ENCODE results near the gene CD1E.
"Not testable (repeated sequence)": the region's sequence is repeated elsewhere in the genome, so short reads cannot be mapped to it uniquely, and the experiment has no call there.

The CD1E gene

DNA sequence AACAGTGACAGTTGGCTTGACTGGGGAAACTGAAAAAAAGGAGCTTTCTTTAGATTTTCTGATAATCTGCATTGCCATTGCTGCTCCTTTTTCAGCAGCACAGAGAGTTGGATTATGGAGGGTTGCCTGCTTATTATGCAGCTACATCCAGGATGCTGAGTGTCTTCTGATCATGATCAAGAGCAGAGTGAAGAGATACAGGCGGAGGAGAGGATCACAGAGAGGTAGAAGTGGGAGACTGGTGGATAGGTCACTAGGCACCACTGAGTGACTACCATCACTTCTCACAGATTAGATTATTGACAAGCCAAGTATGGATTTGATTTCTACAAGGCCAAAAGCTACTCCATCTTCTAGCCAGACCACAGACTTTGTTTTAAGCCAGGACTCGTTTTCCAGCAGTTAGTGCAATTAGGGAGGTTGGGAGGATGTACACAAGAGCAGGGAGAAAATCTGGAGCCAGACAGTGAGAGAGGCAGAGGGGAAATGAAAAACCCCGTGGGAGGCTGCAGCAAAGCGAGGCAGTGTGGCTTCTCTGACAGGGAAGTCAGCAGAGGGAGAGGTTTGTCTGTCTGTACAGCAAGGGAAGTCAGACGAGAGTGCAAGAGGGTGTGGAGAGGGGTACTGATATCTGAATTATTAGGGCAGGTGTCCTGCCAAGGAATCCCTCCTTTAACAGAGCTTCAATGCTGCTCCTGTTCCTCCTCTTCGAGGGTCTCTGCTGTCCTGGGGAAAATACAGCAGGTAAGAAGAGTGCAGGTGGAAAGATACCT is at the start of gene CD1E:
Gene CD1E, plus strand, starts transcription at position 592 of the 773 bp plus-strand sequence. Its CDS starts 95 bp downstream, at position 687.
- in situ Hi-C loops (cut with MboI; ENCODE audit: low sequenced_read_pairs): no loop called here

DNA sequence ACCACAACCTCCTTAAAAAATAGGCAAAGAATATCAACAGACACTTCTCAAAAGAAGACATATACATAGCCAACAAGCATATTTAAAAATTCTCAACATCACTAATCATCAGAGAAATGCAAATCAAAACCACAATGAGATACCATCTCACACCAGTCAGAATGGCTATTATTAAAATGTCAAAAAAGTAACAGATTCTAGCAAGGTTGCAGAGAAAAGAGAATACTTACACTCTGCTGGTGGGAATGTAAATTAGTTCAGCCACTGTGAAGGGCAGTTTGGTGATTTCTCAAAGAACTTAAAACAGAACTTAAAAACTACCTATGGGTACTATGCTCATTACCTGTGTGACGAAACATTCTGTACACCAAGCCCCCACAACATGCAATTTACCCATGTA is 43.1 kb upstream of the CD1E start:
- in situ Hi-C loops (cut with MboI; ENCODE audit: low sequenced_read_pairs): no loop called here

GRCh38 chr1:158311066-158311465 is 42.6 kb upstream of the CD1E start:
- in situ Hi-C loops (cut with MboI; ENCODE audit: low sequenced_read_pairs): no loop called here

DNA sequence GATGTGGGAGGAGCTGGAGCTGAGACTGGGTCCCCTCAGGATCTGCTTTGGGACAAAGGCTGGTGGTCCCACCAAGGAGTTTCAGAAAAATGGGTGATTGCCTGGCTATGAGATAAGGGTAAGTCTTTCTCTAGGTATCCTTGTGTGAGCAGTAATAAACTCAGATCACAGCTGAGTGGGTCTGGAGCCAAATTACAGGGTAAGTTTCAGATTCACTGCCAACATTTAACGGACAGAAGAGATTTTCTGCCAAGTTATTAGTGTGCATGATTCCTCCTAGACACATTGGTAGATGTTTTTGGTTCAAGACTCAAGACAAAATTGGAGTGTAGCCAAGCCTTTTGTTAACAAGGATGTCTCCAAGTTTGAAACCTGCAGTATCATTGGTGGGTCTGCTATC is 29.8 kb upstream of the CD1E start:
- in situ Hi-C loops (cut with MboI; ENCODE audit: low sequenced_read_pairs): no loop called here

GRCh38 chr1:158324395-158324794 is 29.3 kb upstream of the CD1E start:
- in situ Hi-C loops (cut with MboI; ENCODE audit: low sequenced_read_pairs): no loop called here

DNA sequence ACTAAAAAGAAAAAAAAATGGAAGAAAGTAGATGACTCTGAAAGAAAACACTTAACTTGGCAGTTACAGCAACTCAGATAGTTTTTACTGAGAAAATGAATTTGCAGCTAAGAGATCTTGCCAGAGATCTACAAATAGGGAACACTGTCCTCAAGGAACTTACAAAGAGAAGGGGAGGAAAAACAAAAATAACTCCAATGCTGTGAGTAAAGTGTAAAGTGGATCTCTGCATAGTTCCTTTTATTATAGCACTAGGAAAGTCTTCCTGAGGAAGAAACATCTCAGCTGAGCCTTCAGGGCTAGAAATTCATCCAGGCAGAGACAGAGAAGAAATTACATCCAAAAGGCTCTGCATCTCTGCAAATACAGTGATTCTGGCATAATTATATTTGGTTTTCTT is 26.2 kb upstream of the CD1E start:
- in situ Hi-C loops (cut with MboI; ENCODE audit: low sequenced_read_pairs): no loop called here

GRCh38 chr1:158328426-158328825 is 25.3 kb upstream of the CD1E start:
- in situ Hi-C loops (cut with MboI; ENCODE audit: low sequenced_read_pairs): no loop called here

DNA sequence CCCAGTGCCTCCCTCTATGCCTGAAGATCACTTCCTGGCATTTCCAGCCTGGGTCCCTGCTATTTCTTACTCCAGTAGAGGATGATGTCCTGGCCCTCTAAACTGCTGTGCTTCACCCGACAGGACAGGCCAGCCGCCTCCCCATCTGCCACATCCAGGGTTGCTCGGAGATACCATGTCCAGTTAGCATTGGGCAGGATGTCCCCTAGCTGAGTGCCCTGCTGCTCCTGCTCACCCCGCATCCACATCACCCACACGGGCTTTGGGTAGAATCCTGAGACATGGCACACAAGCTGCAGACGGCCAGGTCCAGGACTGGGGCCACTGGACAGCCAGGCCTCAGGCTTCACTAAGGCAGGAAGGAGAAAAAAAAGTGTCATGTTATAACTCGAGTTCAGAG is 24.4 kb upstream of the CD1E start:
- in situ Hi-C loops (cut with MboI; ENCODE audit: low sequenced_read_pairs): no loop called here

DNA sequence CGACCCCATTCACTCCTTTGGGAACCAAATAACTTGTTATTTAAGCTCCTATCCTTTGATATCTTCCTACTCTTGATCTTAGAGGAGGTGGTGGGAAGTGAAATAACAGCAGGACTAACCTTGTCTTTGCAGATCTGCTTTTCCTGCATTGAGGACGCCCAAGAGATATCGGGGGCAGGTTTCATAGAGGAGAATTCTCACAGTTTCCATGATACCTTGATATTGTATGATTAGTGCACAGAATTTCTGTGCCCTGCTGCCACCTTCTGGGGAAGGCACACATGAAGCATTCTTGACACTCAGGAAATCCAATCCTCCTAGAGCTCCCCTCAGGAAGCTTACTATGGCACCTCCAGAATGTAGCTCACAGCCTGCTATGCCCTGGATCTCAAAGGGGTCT is 24.0 kb upstream of the CD1E start:
- in situ Hi-C loops (cut with MboI; ENCODE audit: low sequenced_read_pairs): no loop called here

DNA sequence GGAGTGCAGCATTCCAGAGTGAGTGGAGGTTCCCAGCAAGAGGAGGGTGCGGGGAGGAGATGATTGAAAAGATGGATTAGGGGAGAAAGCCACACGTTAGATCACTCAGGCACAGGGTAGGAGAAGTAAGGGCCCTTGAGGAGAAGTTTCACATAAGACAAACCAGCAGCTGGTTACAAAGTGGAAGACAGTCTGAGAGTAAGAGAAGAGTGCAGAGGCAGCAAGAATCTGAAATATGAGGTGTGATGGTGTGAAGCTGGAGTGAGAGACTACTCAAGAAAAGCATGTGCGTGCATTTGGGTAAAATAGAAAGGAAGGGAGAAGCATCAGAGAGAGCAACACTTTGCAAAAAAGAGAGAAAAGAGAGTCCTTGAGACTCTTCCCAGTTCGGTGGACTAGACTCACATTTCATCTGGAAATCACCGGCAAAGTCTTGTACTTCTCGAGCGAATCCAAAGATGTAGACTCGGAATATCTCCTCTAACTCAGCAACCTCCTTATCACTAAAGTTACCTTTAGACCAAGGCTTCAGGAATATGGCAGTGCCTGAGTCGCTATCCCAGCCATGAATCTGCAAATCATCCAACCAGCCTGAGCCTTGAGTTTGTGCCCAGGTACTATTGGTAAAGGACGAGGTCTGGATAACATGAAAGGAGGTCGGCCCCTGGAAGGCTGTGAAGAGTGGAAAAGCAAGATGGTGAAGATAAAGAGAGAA is 23.1 kb upstream of the CD1E start:
- in situ Hi-C loops (cut with MboI; ENCODE audit: low sequenced_read_pairs): no loop called here

GRCh38 chr1:158331106-158331425 is 22.6 kb upstream of the CD1E start:
- in situ Hi-C loops (cut with MboI; ENCODE audit: low sequenced_read_pairs): no loop called here

DNA sequence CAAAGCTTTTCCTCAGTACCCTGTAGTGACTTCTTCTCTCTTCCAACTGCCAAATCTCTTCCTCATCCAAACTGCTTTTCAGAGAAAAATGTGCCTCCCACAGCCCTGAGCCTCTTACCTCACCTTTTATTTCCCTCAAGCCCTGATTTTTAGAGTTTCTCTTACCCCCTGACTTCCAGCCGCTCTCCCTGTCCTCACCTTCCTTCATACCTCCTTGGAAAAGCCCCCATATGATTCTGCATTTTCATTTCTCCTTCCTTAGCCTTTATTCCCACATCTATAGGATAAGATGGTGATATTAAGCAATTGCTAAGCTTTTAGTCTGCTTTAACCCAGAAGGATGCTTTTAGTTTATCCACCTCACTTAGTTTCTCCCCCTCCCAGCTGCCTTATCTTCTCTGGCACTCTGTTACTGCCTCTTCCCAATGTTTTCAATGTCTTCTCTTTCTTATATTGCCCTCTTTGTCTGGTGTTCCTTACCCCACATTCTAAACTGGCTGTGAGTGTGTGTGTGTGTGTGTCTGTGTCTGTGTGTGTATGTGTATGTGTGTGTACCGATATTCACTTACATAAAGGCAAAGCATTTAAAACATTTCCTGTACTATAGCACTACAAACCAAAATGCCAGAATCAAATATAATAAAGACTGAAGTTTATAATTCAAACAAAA is 22.1 kb upstream of the CD1E start, which contains the start of gene CD1B:
Gene CD1B, minus strand, starts transcription at position 51 of the 670 bp plus-strand sequence. CDS start 108 bp downstream, outside the sequence.
- in situ Hi-C loops (cut with MboI; ENCODE audit: low sequenced_read_pairs): no loop called here

DNA sequence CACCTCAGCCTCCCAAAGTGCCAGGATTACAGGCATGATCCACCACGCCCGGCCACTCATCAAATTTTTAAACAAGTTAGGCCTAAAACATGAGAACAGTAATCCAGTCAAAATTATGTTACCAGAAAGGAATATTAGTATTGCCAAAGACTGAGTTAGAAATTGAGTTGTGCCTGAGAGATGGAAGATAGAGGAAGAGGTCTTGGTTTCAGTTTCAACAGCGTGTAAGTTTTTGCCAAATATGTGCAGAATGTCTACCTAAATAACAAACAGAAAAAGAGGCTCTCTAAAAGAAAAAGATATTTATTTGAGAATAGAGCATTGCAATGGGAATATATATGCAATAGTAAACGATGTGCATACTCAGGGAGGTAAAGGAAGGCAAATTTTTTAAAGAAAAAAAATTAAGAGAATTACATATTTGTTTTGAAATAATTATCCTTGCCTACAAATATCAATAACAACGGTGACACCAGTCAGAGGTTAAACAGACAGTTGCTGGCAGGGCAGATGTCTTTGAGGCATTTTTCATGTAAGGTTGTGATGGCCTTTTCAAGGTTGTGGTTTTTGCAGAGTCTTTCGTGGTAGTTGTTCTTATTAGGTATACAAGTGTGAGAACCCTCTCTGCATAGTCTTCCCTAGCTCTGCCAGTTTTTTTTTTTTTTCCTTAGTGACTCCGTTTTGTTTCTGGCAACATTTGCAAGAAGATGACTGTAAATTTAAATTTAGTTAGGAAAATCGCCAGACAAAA is 20.1 kb upstream of the CD1E start:
- in situ Hi-C loops (cut with MboI; ENCODE audit: low sequenced_read_pairs): no loop called here

GRCh38 chr1:158334526-158335212 is 19.0 kb upstream of the CD1E start:
- in situ Hi-C loops (cut with MboI; ENCODE audit: low sequenced_read_pairs): no loop called here

GRCh38 chr1:158335213-158335532 is 18.5 kb upstream of the CD1E start:
- in situ Hi-C loops (cut with MboI; ENCODE audit: low sequenced_read_pairs): no loop called here

DNA sequence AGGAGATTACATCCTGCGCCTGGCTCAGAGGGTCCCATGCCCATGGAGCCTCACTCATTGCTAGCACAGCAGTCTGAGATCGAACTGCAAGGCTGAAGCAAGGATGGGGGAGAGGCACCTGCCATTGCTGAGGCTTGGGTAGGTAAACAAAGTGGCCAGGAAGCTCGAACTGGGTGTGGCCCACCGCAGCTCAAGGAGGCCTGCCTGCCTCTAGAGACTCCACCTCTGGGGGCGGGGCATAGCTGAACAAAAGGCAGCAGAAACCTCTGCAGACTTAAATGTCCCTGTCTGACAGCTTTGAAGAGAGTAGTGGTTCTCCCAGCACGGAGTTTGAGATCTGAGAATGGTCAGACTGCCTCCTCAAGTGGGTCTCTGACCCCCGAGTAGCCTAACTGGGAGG is 17.3 kb upstream of the CD1E start:
- in situ Hi-C loops (cut with MboI; ENCODE audit: low sequenced_read_pairs): not testable (repeated sequence)

DNA sequence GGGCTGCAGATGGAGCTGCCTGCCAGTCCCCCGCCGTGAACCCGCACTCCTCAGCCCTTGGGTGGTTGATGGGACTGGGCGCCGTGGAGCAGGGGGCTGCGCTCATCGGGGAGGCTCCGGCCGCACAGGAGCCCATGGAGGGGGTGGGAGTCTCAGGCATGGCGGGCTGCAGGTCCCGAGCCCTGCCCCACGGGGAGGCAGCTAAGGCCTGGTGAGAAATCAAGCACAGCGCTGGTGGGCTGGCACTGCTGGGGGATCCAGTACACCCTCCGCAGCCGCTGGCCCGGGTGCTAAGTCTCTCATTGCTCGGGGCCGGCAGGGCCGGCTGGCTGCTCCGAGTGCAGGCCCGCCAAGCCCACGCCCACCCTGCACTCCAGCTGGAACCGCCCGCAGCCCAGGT is 4.7 kb upstream of the CD1E start:
- in situ Hi-C loops (cut with MboI; ENCODE audit: low sequenced_read_pairs): not testable (repeated sequence)

DNA sequence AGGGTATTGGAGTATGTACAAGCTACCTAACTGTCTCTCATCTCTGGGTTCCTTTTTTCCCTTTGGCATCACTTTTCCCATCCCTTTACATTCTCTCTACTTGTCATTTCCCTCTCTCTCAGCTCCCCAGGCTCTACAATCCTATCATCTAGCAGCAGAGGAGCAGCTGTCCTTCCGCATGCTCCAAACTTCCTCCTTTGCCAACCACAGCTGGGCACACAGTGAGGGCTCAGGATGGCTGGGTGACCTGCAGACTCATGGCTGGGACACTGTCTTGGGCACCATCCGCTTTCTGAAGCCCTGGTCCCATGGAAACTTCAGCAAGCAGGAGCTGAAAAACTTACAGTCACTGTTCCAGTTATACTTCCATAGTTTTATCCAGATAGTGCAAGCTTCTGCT is 561 bp downstream of the CD1E start:
- in situ Hi-C loops (cut with MboI; ENCODE audit: low sequenced_read_pairs): no loop called here

DNA sequence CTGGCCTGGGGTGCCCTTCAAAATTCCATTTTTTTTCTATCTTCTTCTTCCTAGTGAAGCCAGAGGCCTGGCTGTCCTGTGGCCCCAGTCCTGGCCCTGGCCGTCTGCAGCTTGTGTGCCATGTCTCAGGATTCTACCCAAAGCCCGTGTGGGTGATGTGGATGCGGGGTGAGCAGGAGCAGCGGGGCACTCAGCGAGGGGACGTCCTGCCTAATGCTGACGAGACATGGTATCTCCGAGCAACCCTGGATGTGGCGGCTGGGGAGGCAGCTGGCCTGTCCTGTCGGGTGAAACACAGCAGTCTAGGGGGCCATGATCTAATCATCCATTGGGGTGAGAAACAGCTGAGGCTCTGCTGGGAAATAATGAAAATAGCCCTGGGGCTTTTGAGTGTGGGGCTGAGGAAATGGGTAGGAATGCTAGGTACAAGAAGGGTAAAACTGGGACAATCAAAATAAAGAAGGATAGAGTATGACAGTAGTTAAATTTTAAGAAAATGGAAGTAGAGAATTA is 2.1 kb downstream of the CD1E start:
- in situ Hi-C loops (cut with MboI; ENCODE audit: low sequenced_read_pairs): no loop called here

GRCh38 chr1:158356616-158357015 is 2.9 kb downstream of the CD1E start:
- in situ Hi-C loops (cut with MboI; ENCODE audit: low sequenced_read_pairs): no loop called here

DNA sequence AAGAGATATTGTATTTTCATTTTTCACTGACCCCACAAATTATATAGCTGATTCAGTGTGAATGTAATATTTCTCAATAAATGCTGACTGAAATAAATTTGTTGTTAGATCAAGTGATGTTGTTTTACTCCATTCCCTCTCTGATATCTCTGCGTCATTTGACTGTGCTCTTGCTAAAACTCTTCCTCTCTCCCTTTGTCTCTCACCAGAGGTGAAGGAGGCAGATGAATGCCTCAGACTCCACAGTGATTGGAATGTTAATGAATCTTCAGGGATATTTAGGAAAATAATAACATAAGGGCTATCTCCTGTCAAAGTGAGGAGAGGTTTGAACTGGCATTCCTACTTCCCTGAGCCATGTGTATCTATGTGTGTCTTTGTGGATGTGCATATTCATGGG is 3.7 kb downstream of the CD1E start:
- in situ Hi-C loops (cut with MboI; ENCODE audit: low sequenced_read_pairs): no loop called here

All from HL-60/S4 treated with phorbol 12-myristate 13-acetate at 8.2 ng/mL for 4 days and 3 days (cell line).